Tibial nerve (tissue), 4 donors: ENCODE results near the gene DDAH1. TPM values are rescaled to one million over a fixed set of nuclear protein-coding genes. Genes with fewer than 3 reads are reported as not detected.

Source experiments
- DNase-seq, 2 donors: peaks; one replicate each; pipeline ENCODE4 v3.0.0-alpha.2; 2019; ENCODE audit warnings: low spot score in 2 of 2
- H3K27ac ChIP-seq, 4 donors: fragments of 200-600 bp; sonication (generic) in 3 of 4; one replicate each; pipeline ENCODE4 v1.5.1; 2017 to 2019; ENCODE audit warnings: mild to moderate bottlenecking in 1 of 4
- H3K27me3 ChIP-seq, 2 donors: fragments of 200-600 bp; sonication (generic) in 1 of 2; one replicate each; pipeline versions ENCODE4 v1.5.1 to v1.6.0; 2017 to 2019
- H3K36me3 ChIP-seq, 3 donors: fragments of 200-600 bp; sonication (generic); one replicate each; pipeline ENCODE4 v1.5.1; 2018 to 2019
- H3K4me1 ChIP-seq, 4 donors: fragments of 200-600 bp; sonication (generic) in 3 of 4; one replicate each; pipeline ENCODE4 v1.5.1; 2017 to 2019
- H3K4me3 ChIP-seq, 4 donors: fragments of 200-600 bp; sonication (generic) in 3 of 4; one replicate each; pipeline ENCODE4 v1.5.1; 2017 to 2019; ENCODE audit warnings: mild to moderate bottlenecking in 1 of 4, moderate library complexity in 1 of 4
- H3K9me3 ChIP-seq, 4 donors: fragments of 200-600 bp; sonication (generic) in 3 of 4; one replicate each; pipeline ENCODE4 v1.5.1; 2017 to 2019
- EP300 ChIP-seq, 2 donors: sonication (generic); formaldehyde crosslinking; IDR thresholded peaks; one replicate each; pipeline ENCODE4 v1.6.1; 2017; ENCODE audit warnings: antibody characterized with exemption in 2 of 2, mild to moderate bottlenecking in 1 of 2
- POLR2A ChIP-seq, 2 donors: fragments of 450-650 bp; IDR thresholded peaks; one replicate each; pipeline ENCODE4 v1.6.1; 2017; ENCODE audit warnings: antibody characterized with exemption in 2 of 2, mild to moderate bottlenecking in 2 of 2, moderate library complexity in 2 of 2
- WGBS, 2 donors: methylation state at CpG; one replicate each; pipeline ENCODE4 v1.1.5; 2018; 5-methylcytosine and 5-hydroxymethylcytosine counted together
- total RNA-seq, 4 donors: library from RNA; depleted of rRNA; stranded (reverse); fragments of >200 nt; gene quantifications; one replicate each; pipeline ENCODE4 v1.1.0, GENCODE V29; 2016
- TF ChIP-seq, protein P1 (sequence below), 5 experiments: fragments of 200-600 bp in 3 of 5; fragments of 450-650 bp in 2 of 5; sonication (generic) in 3 of 5; IDR thresholded peaks; one replicate each; pipeline ENCODE4 v1.5.1; 2016 to 2019; ENCODE audit warnings: antibody characterized with exemption in 5 of 5, mild to moderate bottlenecking in 3 of 5, moderate library complexity in 2 of 5

The DDAH1 gene
- total RNA-seq, 4 donors from 2014 or later = 17.7 to 23.4 (median 21.8) TPM

GRCh38 chr1:85459290-85459689 is 5.7 kb downstream of the DDAH1 start:
- Histone ChIP-seq H3K36me3 (no peaks in the 10 kb centered on the region), H3K4me3 (no peak overlapping the region), H3K4me1 (peaks cover 0 to 15% (median 0%) of the 10 kb centered on the region in 4 donors), H3K27ac (no peak overlapping the region), H3K9me3 (no peaks in the 10 kb centered on the region), H3K27me3 (no peaks in the 10 kb centered on the region)
- DNase-seq = no peak
- TF ChIP-seq POLR2A (IDR thresholded peaks at IDR 0.05) (no peak), EP300 (IDR thresholded peaks at IDR 0.05) (no peak)
- TF ChIP-seq, protein P1, sequence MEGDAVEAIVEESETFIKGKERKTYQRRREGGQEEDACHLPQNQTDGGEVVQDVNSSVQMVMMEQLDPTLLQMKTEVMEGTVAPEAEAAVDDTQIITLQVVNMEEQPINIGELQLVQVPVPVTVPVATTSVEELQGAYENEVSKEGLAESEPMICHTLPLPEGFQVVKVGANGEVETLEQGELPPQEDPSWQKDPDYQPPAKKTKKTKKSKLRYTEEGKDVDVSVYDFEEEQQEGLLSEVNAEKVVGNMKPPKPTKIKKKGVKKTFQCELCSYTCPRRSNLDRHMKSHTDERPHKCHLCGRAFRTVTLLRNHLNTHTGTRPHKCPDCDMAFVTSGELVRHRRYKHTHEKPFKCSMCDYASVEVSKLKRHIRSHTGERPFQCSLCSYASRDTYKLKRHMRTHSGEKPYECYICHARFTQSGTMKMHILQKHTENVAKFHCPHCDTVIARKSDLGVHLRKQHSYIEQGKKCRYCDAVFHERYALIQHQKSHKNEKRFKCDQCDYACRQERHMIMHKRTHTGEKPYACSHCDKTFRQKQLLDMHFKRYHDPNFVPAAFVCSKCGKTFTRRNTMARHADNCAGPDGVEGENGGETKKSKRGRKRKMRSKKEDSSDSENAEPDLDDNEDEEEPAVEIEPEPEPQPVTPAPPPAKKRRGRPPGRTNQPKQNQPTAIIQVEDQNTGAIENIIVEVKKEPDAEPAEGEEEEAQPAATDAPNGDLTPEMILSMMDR (IDR thresholded peaks at IDR 0.05) = no peak
- WGBS, 2 donors = 32 to 33% methylated on average over 2 of the region's 2 CpGs

- Histone ChIP-seq H3K4me1 (peaks cover 0 to 21% (median 5%) of the 10 kb centered on the region in 4 donors), H3K9me3 (no peaks in the 10 kb centered on the region), H3K36me3 (no peaks in the 10 kb centered on the region), H3K27me3 (no peaks in the 10 kb centered on the region), H3K4me3 (no peak overlapping the region), H3K27ac (no peak overlapping the region)
- DNase-seq = no peak
- TF ChIP-seq POLR2A (IDR thresholded peaks at IDR 0.05) (no peak), EP300 (IDR thresholded peaks at IDR 0.05) (no peak)
- TF ChIP-seq, protein P1 (IDR thresholded peaks at IDR 0.05) = no peak
- WGBS, 2 donors = 96 to 98% methylated on average over 4 of the region's 4 CpGs
Observed at GRCh38 chr1:85454214-85454613, 10.7 kb downstream of the DDAH1 start.

DNA sequence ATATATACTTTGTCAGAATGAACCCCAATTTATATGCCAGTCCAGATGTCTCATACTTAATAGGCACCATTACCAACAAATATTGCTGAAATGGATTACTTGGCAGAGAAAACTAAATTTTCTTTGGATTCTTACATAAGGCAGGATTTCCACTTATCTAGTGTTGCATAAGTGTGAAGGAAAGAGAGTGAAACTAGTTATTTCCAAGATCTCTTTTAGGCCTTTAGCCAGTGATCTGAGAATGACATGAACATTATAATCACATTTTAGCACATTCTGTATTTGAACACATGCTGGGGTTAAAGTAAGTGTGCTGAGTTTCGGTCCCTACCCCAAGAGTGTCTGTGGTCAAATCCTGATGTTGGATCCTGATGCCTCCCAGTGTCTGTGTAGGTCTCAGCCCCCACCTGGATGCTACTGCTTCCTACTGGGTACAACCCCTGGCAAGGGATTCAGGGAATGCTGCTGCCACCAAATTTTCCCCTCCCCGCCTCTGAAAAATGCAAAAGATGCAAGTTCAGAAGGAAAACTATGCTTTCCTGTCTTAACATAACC is 11.2 kb downstream of the DDAH1 start:
- 79 to 82% methylated on average over 2 of the region's 2 CpGs for WGBS, 2 donors
- H3K4me1 ChIP-seq = peaks cover 0 to 21% (median 5%) of the 10 kb centered on the region in 4 donors
- no peak for DNase-seq

DNA sequence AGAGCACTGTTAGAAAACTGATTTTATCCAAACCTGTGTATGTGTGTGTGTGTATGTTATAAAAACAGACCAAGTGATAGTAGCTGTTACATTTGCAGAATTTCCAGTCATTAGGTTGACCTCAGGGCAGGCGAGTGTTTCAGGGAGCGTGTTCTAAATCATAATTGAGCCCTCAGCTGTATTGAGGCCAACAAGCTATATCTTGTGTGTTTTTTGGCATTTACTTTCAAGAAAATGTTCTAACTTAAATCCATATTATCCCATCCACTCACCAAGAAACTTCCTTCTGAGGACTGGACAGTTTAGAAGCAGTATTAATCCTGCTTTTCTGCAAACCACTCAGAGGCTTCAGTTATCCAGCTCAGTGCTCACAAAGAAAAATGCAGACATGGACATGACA is 12.0 kb downstream of the DDAH1 start:
- Histone ChIP-seq H3K27me3 (no peaks in the 10 kb centered on the region), H3K9me3 (no peaks in the 10 kb centered on the region), H3K4me3 (no peak overlapping the region), H3K27ac (no peak overlapping the region), H3K4me1 (peaks cover 0 to 21% (median 8%) of the 10 kb centered on the region in 4 donors), H3K36me3 (no peaks in the 10 kb centered on the region)
- DNase-seq = no peak
- 67 to 82% methylated on average over 2 of the region's 2 CpGs for WGBS, 2 donors
- TF ChIP-seq, protein P1 (IDR thresholded peaks at IDR 0.05) = no peak
- TF ChIP-seq EP300 (IDR thresholded peaks at IDR 0.05) = no peak
- no peak for TF ChIP-seq POLR2A (IDR thresholded peaks at IDR 0.05)

More for the DNA sequence above, 11.2 kb downstream of the DDAH1 start:
- Histone ChIP-seq H3K4me3 (no peak overlapping the region), H3K27me3 (no peaks in the 10 kb centered on the region), H3K9me3 (no peaks in the 10 kb centered on the region), H3K27ac (no peak overlapping the region), H3K36me3 (no peaks in the 10 kb centered on the region)
- TF ChIP-seq EP300 (IDR thresholded peaks at IDR 0.05) (no peak), POLR2A (IDR thresholded peaks at IDR 0.05) (no peak)
- TF ChIP-seq, protein P1 (IDR thresholded peaks at IDR 0.05) = no peak

DNA sequence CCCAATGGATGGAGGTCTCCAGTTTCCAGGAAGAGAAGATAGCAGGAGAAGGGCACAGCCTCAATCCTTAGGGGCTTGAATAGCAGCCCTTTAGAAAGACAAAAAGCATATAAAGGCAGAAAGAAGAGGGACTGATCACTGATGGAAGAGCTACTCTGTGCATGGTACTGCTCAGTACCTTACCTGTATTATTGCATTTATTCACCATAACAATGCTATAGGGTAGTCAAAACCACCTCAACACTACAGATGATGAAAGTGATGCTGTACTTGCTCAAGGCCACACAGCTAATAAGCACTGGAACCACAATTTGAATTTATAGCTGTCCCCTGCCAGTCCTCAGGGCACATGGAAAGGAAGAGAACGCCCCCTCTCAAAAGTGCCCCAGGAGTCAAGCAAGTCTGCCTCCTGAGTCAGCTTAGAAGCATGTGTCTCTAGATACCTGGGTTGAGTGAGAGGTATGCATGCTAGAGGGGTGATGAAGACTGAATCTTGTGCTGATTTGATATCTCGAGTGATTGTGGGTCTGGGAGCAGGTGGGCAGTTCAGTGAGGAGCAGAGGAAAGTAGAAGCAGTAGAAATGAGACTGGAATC is 13.6 kb downstream of the DDAH1 start:
- Histone ChIP-seq H3K27me3 (no peaks in the 10 kb centered on the region), H3K9me3 (no peaks in the 10 kb centered on the region), H3K27ac (no peak overlapping the region), H3K4me1 (peaks cover 0 to 28% (median 13%) of the 10 kb centered on the region in 4 donors), H3K4me3 (no peak overlapping the region), H3K36me3 (no peaks in the 10 kb centered on the region)
- TF ChIP-seq, protein P1 (IDR thresholded peaks at IDR 0.05) = no peak
- no peak for DNase-seq
- 88 to 98% methylated on average over 2 of the region's 2 CpGs for WGBS, 2 donors
